HK-2 (cell line): ENCODE data around the gene GPRC5D.

Experiments
- DNase-seq: peaks from one replicate; pipeline ENCODE4 v3.0.0-alpha.2; 2018; ENCODE audit not compliant: unreplicated experiment

GPRC5D gene

GRCh38 chr12:12979731-12980259 lies 27.8 kb upstream of the GPRC5D start:
- no peak for DNase-seq

- DNase-seq: no peak
Observed at GRCh38 chr12:12979126-12979525, 27.2 kb upstream of the GPRC5D start.

DNA sequence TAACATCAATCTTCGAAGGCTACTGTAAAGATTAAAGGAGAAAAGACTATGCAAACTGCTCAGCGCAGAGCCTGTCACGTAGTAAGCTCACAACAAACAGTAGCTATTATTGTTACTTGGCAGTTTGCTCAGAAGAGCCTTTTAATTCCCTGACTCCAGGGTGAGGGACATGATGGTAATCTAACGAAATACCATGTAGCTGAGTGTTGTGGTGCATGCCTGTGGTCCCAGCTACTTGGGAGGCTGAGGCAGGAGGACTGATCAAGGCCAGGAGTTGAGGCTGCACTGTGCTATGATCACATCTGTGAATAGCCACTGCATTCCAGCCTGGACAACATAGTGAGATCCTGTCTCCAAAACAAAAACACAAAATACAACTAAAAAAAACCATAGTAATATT lies 25.3 kb upstream of the GPRC5D start:
- no peak for DNase-seq

DNA sequence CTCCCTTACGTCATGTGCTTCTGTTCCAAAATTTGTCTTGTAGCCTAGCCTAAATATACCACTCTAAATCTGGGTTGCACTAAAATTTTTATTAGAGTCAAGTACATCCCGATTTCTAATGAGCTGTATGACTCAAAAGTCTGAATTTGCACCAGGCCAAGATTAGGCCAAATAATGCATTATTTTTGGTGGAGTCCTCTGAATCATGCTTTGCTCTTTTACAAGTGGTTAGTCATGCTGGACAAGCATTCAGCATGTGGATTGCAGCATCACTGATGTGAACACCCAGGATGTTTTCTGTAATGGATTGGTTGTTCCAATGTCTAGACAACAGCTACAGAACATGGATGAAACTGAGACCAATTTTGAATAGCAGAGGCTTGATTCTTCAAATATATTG lies 24.4 kb upstream of the GPRC5D start:
- DNase-seq: no peak

- peak; percentile 20 for DNase-seq
Observed at GRCh38 chr12:12975322-12976077, 23.5 kb upstream of the GPRC5D start.

- no peak for DNase-seq
Observed at GRCh38 chr12:12974211-12974610, 22.2 kb upstream of the GPRC5D start.

GRCh38 chr12:12973019-12973418 lies 21.0 kb upstream of the GPRC5D start:
- DNase-seq: no peak

DNA sequence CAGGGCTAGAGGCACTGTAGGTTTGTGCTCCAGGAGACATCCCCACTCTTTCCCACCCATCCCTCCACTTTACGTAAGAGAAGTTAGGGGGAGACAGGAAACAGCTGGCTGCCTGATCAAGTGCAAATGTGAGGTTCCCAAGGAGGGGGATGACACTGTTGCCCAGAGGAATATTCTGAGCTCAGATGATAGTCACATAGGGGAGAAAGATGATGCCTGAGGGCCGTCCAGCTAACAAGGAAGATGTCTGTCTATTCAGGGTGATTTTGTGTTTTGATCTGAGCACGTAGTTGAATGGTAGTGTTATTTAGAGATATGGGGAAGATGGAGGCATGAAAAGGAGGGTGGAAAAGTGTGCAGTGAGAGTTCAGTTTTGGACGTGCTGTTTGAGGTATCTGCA lies 13.9 kb upstream of the GPRC5D start:
- DNase-seq: no peak

- DNase-seq: no peak
Observed at GRCh38 chr12:12964255-12964654, 12.3 kb upstream of the GPRC5D start.

GRCh38 chr12:12960639-12961209 lies 8.8 kb upstream of the GPRC5D start:
- no peak for DNase-seq

DNA sequence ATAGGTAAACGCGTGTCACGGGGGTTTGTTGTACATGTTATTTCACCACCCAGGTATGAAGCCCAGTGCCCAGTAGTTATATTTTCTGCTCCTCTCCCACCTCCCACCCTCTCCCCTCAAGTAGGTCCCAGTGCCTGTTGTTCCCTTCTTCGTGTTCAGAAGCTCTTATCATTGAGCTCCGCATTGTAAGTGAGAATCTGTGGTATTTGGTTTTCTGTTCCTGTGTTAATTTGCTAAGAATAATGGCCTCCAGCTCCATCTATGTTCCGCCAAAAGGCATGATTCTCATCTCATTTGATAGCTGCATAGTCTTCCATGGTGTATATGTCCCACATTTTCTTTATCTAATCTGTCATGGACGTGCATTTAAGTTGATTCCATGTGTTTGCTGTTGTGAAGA lies 6.9 kb upstream of the GPRC5D start:
- no peak for DNase-seq

- DNase-seq: no peak
Observed at GRCh38 chr12:12954878-12955625, 3.1 kb upstream of the GPRC5D start.

- no peak for DNase-seq
Observed at GRCh38 chr12:12954356-12954755, 2.4 kb upstream of the GPRC5D start.

DNA sequence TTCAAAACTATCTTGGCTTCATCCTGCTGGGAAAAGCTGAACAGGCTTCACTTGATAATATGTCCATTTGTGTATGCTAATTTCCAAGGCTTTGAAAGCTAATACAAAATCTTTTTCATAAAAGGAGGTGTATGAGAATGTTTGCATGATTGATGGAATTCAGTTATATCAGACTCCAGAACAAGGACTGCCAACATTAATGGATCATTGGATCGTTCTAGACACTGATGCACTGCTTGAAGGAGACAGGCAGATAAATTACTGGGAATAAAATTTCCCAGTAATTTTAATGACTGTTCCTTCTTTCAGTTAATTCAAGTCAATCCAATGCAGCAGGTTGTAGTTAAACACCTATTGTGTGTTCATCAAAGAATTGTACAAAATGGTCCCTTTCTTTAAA lies 466 bp downstream of the GPRC5D start:
- DNase-seq: no peak

GRCh38 chr12:12947902-12948301 lies 4.1 kb downstream of the GPRC5D start:
- DNase-seq: no peak

GRCh38 chr12:12946686-12947355 lies 5.1 kb downstream of the GPRC5D start:
- DNase-seq: no peak

DNA sequence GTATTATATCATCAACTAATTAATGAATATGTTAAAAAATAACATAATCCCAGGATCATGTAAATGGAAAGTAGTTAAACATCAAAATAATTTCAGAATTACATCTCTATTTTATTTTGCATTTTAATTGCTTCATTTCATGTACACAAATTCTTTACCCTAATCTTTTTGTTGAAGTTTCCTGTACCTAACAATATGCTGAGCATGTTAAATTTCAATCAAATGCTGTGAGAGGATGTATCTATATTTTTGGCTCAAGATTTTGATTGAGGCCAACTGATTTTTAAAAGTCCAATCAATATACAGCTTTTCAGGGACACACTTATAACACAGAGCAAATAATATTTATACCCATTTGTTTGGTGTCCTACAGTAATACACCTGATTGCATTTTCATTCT lies 6.4 kb downstream of the GPRC5D start:
- DNase-seq: no peak

- no peak for DNase-seq
Observed at GRCh38 chr12:12943586-12944260, 8.2 kb downstream of the GPRC5D start.

GRCh38 chr12:12941450-12942350 lies 10.3 kb downstream of the GPRC5D start:
- no peak for DNase-seq

DNA sequence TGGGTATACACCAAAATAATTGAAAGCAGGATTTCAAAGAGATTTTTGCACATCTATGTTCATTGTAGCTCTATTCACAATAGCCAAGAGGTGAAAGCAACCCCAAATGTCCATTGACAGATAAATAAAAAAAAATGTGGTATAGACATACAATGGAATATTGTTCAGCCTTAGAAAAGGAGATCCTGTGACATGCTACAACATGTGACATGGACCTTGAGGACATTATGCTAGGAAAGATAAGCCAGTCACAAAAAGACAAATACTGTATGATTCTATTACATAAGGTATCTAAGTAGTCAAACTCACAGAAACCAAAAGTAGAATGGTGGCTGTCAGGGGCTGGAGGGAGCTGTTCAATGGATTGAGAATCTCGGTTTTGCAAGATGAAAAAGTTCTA lies 12.1 kb downstream of the GPRC5D start:
- DNase-seq: no peak

DNA sequence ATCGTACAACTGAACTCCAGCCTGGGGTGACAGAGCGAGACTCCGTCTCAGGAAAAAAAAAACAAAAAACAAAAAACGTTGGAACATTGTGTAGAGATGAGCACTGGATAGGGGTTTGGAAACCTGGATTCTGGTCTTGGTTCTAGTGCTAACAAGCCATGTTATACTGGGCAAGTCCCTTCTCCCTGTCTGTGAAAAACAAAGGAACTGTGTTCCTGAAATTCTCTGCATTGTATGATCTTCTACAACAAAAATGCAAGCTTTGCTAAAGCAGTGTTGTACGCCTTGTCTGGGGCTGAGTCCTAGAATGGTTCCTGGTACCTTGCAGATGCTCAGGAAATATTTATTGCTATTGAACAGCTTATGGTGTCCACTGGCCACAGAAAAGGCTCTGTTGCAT lies 13.4 kb downstream of the GPRC5D start:
- DNase-seq: no peak
